ENCODE measurements around the gene OR2S2. TPM values are rescaled to one million over a fixed set of nuclear protein-coding genes. Genes with fewer than 3 reads are reported as not detected.
A peak's percentile ranks its signal among the peaks of the same experiment; 100 is the strongest.

OR2S2 gene
- total RNA-seq, 1 experiment from 2014 or later: not detected

- ChIA-PET POLR2A (ENCODE audit: unreplicated experiment) (no interaction called here), CTCF (no interaction called here)
- intact Hi-C loops (cut with micrococcal nuclease): no loop called here
- Histone ChIP-seq H3F3A (ENCODE audit: low read length, unreplicated experiment) (no peaks in the 10 kb centered on the region), H3K9me3 (ENCODE audit: low read length) (no peaks in the 10 kb centered on the region), H3K4me2 (ENCODE audit: low read length) (no peak overlapping the region), H3K9me2 (replicated peaks; ENCODE audit: low read length) (no peaks in the 10 kb centered on the region), H4K20me1 (ENCODE audit: low read length) (no peaks in the 10 kb centered on the region), H2AFZ (ENCODE audit: low read length) (no peak overlapping the region), H3K79me2 (ENCODE audit: low read length) (no peaks in the 10 kb centered on the region), H3K4me1 (ENCODE audit: insufficient read depth, low read length) (peaks cover 12% of the 10 kb centered on the region), H3K36me3 (ENCODE audit: low read depth, low read length) (no peaks in the 10 kb centered on the region), H3K27ac (ENCODE audit: low read length) (no peak overlapping the region), H3K27me3 (ENCODE audit: low read length) (no peaks in the 10 kb centered on the region), H3K9ac (ENCODE audit: low read length) (no peak overlapping the region), H3K4me3 (ENCODE audit: low read length) (no peak overlapping the region)
- DNase-seq (no peak), ATAC-seq (no peak)
- TF ChIP-seq EZH2 (IDR thresholded peaks at IDR 0.05; ENCODE audit: low read length, unreplicated experiment): no peak
- TF ChIP-seq CTCF (conservative IDR thresholded peaks at IDR 0.05; ENCODE audit: low read depth, low read length): no peak
- TF ChIP-seq EZH2phosphoT487 (IDR thresholded peaks at IDR 0.05; ENCODE audit: borderline replicate concordance, low read length): no peak
- BruUV-seq (replicated peaks): no TSS peak
Measured at GRCh38 chr9:35948451-35948850, 9.5 kb downstream of the OR2S2 start.

- no peak overlapping the region for H3K27ac ChIP-seq (ENCODE audit: low read length)
- ATAC-seq: peak; percentile 57
- CTCF ChIA-PET: interaction anchor here (0.6 to 1.1 kb wide), 2 partner anchors 22 to 42 kb away, joined by 6 to 18 read pairs; no protein-coding TSS in a partner anchor
Measured at GRCh38 chr9:35945341-35946018, 12.5 kb downstream of the OR2S2 start.

More at GRCh38 chr9:35945341-35946018, 12.5 kb downstream of the OR2S2 start:
- H3K9ac ChIP-seq (ENCODE audit: low read length): peak overlapping the region; percentile 35; the same call in 1 of the 2 replicates
- peak overlapping the region; percentile 72 for H2AFZ ChIP-seq (ENCODE audit: low read length)
- intact Hi-C loops (cut with micrococcal nuclease): loop anchor here (1.0 kb wide), 1 partner anchor 42 kb away; no protein-coding TSS in a partner anchor
- peak overlapping the region; percentile 37 for H3K4me2 ChIP-seq (ENCODE audit: low read length)
- no peaks in the 10 kb centered on the region for H3K79me2 ChIP-seq (ENCODE audit: low read length)
- H3K36me3 ChIP-seq (ENCODE audit: low read depth, low read length): no peaks in the 10 kb centered on the region
- H3K4me3 ChIP-seq (ENCODE audit: low read length): no peak overlapping the region
- H3K9me3 ChIP-seq (ENCODE audit: low read length): no peaks in the 10 kb centered on the region
- no peaks in the 10 kb centered on the region for H3K27me3 ChIP-seq (ENCODE audit: low read length)
- no peaks in the 10 kb centered on the region for H3F3A ChIP-seq (ENCODE audit: low read length, unreplicated experiment)
- TF ChIP-seq EZH2 (IDR thresholded peaks at IDR 0.05; ENCODE audit: low read length, unreplicated experiment): no peak
- TF ChIP-seq EZH2phosphoT487 (IDR thresholded peaks at IDR 0.05; ENCODE audit: borderline replicate concordance, low read length): no peak
- TF ChIP-seq CTCF (conservative IDR thresholded peaks at IDR 0.05; ENCODE audit: low read depth, low read length): peak; percentile 83
- peak; percentile 84 for DNase-seq
- POLR2A ChIA-PET (ENCODE audit: unreplicated experiment): no interaction called here
- H3K4me1 ChIP-seq (ENCODE audit: insufficient read depth, low read length): peaks cover 8% of the 10 kb centered on the region
- H4K20me1 ChIP-seq (ENCODE audit: low read length): no peaks in the 10 kb centered on the region
- TSS peak; percentile 71 for BruUV-seq (replicated peaks)
- no peaks in the 10 kb centered on the region for H3K9me2 ChIP-seq (replicated peaks; ENCODE audit: low read length)
